ENCODE results near the gene COPA.

Gene COPA

GRCh38 chr1:160261893-160262794 is 80.9 kb downstream of the COPA start, which contains the start of gene DCAF8:
Gene DCAF8, minus strand, starts transcription at chr1:160262549. Its CDS starts 18,541 bp downstream, at chr1:160244008.
- peak; percentile 99 for DNase-seq

- DNase-seq, result no peak
Observed at GRCh38 chr1:160261556-160261892, 81.5 kb downstream of the COPA start.

- peak; percentile 61 for DNase-seq
Observed at GRCh38 chr1:160260406-160261382, 82.4 kb downstream of the COPA start.

DNA sequence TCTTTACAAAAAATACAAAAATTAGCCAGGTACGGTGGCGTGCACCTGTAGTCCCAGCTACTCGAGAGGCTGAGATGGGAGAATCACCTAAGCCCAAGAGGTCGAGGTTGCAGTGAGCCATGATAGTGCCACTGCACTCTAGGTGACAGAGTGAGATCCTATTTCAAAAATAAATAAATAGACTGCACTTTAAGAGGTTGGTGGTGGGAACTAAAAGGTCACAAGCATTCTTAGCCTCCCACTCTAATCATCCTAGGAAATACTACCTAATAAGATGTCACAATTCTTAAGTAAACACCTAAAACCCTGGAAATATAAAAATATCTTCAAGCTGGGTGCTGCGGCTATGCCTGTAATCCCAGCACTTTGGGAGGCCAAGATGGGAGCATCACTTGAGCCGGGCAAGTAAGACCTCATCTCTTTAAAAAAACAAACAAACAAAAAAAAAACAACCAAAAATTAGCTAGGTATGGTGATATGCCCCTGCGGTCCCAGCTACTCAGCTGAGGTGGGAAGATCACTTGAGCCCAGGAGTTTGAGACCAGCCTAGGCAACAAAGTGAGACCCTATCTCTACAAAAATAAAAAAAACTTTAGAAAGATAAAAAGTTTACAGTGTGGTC is 84.8 kb downstream of the COPA start:
- DNase-seq, result no peak

- no peak for DNase-seq
Observed at GRCh38 chr1:160257411-160258015, 85.5 kb downstream of the COPA start.

GRCh38 chr1:160256396-160257046 is 86.5 kb downstream of the COPA start:
- DNase-seq, result no peak

- DNase-seq, result no peak
Observed at GRCh38 chr1:160255781-160256300, 87.2 kb downstream of the COPA start.

DNA sequence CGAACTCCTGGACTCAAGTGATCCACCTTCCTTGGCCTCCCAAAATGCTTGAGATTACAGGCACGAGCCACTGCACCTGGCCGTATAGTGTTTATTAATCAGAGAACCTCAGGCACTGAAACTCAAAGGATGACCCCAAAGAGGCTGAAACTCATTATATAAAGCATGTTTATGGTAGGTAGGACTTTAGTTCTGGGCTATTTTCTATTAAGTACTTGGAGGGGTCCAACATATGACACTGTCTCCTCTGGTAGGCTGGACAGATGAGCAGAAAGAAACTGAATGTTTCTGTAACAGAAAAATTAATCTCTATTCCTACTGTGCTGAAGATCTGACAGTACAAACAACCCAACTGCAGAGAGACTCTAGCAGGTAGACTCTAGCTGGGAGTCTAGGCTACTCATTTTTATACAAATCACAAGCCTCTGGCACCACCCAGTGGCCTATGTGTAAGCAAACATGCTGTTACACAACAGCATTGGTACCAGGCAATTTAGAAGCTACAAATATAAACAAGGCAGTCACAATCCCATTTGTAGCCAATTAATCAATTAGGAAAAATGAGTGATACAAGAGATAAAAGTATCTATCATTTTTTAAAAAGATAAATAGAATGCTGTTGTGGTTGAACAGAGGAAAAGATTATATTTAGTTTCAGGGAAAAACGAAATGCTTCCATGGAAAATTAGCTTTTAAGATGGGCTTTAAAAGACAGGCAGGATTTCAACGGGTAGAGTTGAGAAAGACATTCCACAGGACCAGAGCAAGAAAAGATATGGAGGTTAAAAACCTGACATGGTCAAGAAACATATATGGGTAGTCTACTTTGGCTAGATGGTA is 91.1 kb downstream of the COPA start:
- DNase-seq, result peak; percentile 90

GRCh38 chr1:160251011-160251410 is 92.0 kb downstream of the COPA start:
- DNase-seq, result no peak

- DNase-seq, result no peak
Observed at GRCh38 chr1:160247053-160247452, 96.0 kb downstream of the COPA start.

DNA sequence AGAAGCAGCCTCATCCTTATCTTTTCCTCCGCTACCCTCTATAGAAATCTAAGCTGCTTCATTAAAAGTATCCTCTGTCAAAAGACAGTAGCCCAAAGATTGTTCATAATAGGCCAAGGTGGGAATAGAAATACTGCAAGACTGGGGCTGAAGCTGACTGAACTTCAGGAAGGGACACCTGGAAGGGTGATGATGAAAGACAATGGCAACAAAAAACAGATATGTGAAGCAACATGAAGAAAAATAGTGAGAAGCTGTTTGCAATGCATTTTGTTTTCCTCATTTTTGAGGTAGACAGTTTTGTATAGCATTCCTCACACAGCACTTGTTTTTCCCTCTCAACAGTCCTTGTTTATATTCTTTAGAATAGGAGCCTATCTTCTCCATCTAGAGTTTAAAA is 97.6 kb downstream of the COPA start:
- no peak for DNase-seq

DNA sequence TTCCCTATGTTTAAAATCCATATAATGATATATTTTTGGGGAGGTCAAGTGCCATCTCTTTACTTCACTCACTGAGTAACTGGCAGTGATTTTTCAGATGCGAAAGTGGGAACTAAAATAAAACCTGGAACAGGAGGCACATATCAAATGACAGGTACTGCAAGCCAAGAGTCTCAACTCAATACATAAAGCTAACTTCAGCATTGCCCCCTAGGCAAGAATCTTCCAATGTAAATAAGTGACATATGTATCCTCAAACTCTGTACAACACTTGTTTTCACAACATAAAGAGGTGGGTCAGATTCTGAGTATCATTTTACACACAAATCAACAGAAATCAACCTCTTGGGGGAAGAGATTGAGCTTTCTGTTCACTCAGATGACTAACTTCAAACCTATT is 98.8 kb downstream of the COPA start:
- DNase-seq, result no peak

- DNase-seq, result no peak
Observed at GRCh38 chr1:160243767-160244166, 99.3 kb downstream of the COPA start.

GRCh38 chr1:160239582-160240299 is 103.3 kb downstream of the COPA start:
- DNase-seq, result no peak
